Measurements from ENCODE around the gene TBC1D14. TPM values are rescaled to one million over a fixed set of nuclear protein-coding genes. Genes with fewer than 3 reads are reported as not detected.

TBC1D14 gene
- total RNA-seq, 4 donors from 2014 or later = 36.0 to 56.2 (median 41.4) TPM

DNA sequence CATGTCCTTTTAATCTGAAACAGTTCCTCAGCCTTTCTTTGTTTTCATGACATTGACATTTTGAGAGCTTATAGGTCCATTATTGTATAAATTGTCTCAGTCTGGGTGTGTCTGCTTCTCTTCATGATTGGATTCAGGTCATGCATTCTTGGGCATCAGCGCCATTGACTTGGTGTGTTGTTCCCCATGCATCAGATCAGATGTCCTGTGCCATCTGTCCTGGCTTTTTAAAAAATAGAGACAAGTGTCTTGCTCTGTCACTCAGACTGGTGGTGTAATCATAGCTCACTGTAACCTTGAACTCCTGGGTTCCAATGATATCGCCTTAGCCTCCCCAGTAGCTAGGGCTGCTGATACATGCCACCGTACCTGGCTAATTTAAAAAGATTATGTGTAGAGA is 55.7 kb downstream of the TBC1D14 start:
- Histone ChIP-seq H3K27ac (peak overlapping the region; percentile 75 to 86 (median 82)), H3K4me3 (no peak overlapping the region)
- TF ChIP-seq POLR2A (IDR thresholded peaks at IDR 0.05) = no peak
- TF ChIP-seq, protein P1, sequence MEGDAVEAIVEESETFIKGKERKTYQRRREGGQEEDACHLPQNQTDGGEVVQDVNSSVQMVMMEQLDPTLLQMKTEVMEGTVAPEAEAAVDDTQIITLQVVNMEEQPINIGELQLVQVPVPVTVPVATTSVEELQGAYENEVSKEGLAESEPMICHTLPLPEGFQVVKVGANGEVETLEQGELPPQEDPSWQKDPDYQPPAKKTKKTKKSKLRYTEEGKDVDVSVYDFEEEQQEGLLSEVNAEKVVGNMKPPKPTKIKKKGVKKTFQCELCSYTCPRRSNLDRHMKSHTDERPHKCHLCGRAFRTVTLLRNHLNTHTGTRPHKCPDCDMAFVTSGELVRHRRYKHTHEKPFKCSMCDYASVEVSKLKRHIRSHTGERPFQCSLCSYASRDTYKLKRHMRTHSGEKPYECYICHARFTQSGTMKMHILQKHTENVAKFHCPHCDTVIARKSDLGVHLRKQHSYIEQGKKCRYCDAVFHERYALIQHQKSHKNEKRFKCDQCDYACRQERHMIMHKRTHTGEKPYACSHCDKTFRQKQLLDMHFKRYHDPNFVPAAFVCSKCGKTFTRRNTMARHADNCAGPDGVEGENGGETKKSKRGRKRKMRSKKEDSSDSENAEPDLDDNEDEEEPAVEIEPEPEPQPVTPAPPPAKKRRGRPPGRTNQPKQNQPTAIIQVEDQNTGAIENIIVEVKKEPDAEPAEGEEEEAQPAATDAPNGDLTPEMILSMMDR (IDR thresholded peaks at IDR 0.05 in 4 of 5, conservative IDR thresholded peaks at IDR 0.05 in 1 of 5) = no peak

DNA sequence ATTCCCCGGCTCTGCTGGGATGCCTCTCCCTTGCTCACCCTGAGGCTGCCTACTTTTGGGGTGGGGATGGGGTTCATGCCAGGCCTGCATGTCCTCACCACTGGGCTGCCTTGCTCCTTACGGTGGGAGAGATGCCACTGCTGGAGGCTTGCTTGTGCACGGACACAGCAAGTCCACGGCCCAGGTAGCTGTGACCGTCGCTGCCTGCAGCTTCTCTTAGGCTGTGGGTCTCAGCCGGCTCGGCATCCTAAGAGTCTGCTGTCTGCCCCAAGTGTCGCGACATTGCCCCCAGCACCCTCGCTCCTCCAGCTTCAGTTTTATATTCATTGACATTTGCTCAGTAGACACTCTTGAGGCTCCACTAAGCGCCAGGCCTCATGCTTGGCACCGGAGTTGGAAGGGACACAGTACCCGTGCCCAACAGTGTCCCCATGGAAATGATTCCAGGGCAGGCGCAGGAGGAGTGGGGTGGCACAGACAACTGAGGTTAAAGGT is 58.3 kb downstream of the TBC1D14 start:
- Histone ChIP-seq H3K4me1 (peaks cover 47 to 54% of the 10 kb centered on the region in 2 donors), H3K9me3 (no peaks in the 10 kb centered on the region), H3K27me3 (no peaks in the 10 kb centered on the region), H3K36me3 (no peaks in the 10 kb centered on the region), H3K27ac (peak overlapping the region in 3 of 4 donors; percentile 21 to 85 (median 42)), H3K4me3 (no peak overlapping the region)
- in situ Hi-C loops (cut with MboI; ENCODE audit: low sequenced_read_pairs in 4 of 4) = no loop called here
- DNase-seq = no peak
- TF ChIP-seq POLR2A (IDR thresholded peaks at IDR 0.05) = no peak
- TF ChIP-seq, protein P1 (IDR thresholded peaks at IDR 0.05 in 4 of 5, conservative IDR thresholded peaks at IDR 0.05 in 1 of 5) = no peak
- intact Hi-C loops (cut with DNase I; ENCODE audit: low total_unique reads) = loop anchor here (5.0 kb wide), 1 partner anchor 56 kb away; no protein-coding TSS in a partner anchor
- no peak for ATAC-seq

More for the DNA sequence above, 55.7 kb downstream of the TBC1D14 start:
- intact Hi-C loops (cut with DNase I; ENCODE audit: low total_unique reads) = loop anchor here (5.0 kb wide), 1 partner anchor 53 kb away; no protein-coding TSS in a partner anchor
- ATAC-seq (peak; percentile 94 to 96), DNase-seq (peak; percentile 66 to 73)
- in situ Hi-C loops (cut with MboI; ENCODE audit: low sequenced_read_pairs in 4 of 4) = no loop called here
- Histone ChIP-seq H3K4me1 (peaks cover 29 to 37% of the 10 kb centered on the region in 2 donors), H3K36me3 (no peaks in the 10 kb centered on the region), H3K9me3 (no peaks in the 10 kb centered on the region), H3K27me3 (no peaks in the 10 kb centered on the region)

DNA sequence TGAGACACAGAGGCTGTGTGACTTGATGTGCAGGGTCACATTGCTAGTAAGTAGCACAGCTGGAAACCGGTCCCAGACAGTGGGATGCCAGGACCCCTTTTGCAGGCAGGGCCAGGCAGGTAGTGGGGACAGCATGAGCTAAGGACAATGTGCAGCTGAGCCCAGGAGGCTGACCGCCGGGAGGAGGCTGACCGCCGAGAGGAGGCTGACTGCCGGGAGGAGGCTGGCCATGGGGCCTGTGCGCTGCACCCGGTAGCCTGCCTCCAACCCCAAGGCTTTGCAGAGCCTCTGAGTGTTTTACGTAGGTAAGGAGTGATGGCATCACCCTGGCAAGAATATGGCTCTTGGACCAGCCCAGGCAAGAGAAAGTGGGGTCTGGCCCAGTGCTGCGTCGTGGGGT is 58.9 kb downstream of the TBC1D14 start:
- H3K27ac ChIP-seq = peak overlapping the region; percentile 21 to 85 (median 33)
- ATAC-seq (no peak), DNase-seq (no peak)
- H3K27me3 ChIP-seq = no peaks in the 10 kb centered on the region
- H3K36me3 ChIP-seq = no peaks in the 10 kb centered on the region
- TF ChIP-seq, protein P1 (IDR thresholded peaks at IDR 0.05 in 4 of 5, conservative IDR thresholded peaks at IDR 0.05 in 1 of 5) = no peak
- TF ChIP-seq POLR2A (IDR thresholded peaks at IDR 0.05) = no peak
- H3K4me3 ChIP-seq = no peak overlapping the region
- peaks cover 51 to 60% of the 10 kb centered on the region in 2 donors for H3K4me1 ChIP-seq
- H3K9me3 ChIP-seq = no peaks in the 10 kb centered on the region
- intact Hi-C loops (cut with DNase I; ENCODE audit: low total_unique reads) (loop anchor here (5.0 kb wide), 1 partner anchor 56 kb away; no protein-coding TSS in a partner anchor), in situ Hi-C loops (cut with MboI; ENCODE audit: low sequenced_read_pairs in 4 of 4) (no loop called here)

DNA sequence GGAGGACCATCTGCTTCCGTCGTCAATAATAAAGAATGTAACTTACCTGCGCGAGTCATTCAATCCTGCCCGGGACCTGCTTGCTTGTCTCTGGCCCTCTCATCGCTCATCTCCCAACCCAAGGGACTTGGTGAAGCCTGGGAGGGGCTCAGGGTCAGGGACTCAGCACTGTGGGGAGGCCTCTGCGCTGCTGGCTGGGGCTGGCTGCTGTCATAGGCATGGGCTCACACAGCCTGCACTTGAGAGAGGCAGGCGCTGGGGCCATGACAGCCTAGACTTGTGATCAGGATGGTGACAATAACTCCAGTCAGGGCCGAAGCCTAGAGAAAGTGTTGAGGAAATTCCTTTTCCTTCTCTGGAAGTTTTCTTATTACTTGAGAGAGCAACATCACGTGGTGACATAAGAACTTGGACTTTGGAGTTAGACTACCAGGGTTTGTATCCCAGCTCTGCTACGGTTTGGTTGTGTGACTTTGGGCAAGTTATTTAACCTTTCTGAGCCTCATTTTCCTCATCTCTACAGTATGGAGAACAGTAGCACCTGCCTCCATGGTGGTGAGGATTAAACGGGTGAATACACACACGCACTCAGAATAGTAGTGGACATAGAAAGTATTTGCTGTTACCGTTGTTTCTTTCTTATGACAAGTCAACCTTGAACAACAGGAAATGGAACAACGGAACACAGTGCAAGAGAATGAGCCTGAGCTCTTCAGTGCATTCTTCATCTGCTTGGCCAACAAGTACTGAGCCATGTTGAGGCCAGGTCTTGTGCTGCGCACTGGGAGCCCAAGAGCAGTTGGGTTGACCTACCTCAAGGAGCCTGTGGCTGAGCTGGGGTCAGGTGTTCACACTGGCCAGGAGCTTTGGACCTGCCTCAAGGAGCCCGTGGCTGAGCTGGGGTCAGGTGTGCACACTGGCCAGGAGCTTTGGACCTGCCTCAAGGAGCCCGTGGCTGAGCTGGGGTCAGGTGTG is 60.5 kb downstream of the TBC1D14 start:
- in situ Hi-C loops (cut with MboI; ENCODE audit: low sequenced_read_pairs in 4 of 4) (loop anchor here in 2 of 4 donors (5.0 kb wide), 1 partner anchor 102 kb away; no protein-coding TSS in a partner anchor), intact Hi-C loops (cut with DNase I; ENCODE audit: low total_unique reads) (loop anchor here (5.0 kb wide), 1 partner anchor 58 kb away; no protein-coding TSS in a partner anchor)
- no peak for ATAC-seq

More for the DNA sequence above, 60.5 kb downstream of the TBC1D14 start:
- H3K27ac ChIP-seq = peak overlapping the region in 2 of 4 donors; percentile 7 to 88
- H3K36me3 ChIP-seq = no peaks in the 10 kb centered on the region
- DNase-seq = no peak
- peaks cover 55 to 65% of the 10 kb centered on the region in 2 donors for H3K4me1 ChIP-seq
- H3K9me3 ChIP-seq = no peaks in the 10 kb centered on the region
- H3K27me3 ChIP-seq = no peaks in the 10 kb centered on the region
- no peak overlapping the region for H3K4me3 ChIP-seq
- TF ChIP-seq, protein P1 (IDR thresholded peaks at IDR 0.05 in 4 of 5, conservative IDR thresholded peaks at IDR 0.05 in 1 of 5) = no peak
- TF ChIP-seq POLR2A (IDR thresholded peaks at IDR 0.05) = no peak

Measured in gastrocnemius medialis (tissue), 4 donors.